Neural progenitor cell (in vitro differentiated cells): ENCODE results near the gene C3orf70.

ENCODE experiments used
- CTCF ChIP-seq: fragments of 200-600 bp; sonication (generic); IDR thresholded peaks from 2 replicates; pipeline ENCODE4 v1.5.1; 2017; ENCODE audit warnings: antibody characterized with exemption, mild to moderate bottlenecking
- EZH2 ChIP-seq: fragments of 200-600 bp; sonication (generic); IDR thresholded peaks from 2 replicates; pipeline ENCODE4 v1.6.1; 2017; ENCODE audit warnings: antibody characterized with exemption, mild to moderate bottlenecking, moderate library complexity

- TF ChIP-seq CTCF (no peak), EZH2 (no peak)
Measured at GRCh38 chr3:185059766-185060165, 93.1 kb downstream of the C3orf70 start.
